OCI-LY3 (cell line): ENCODE results near the gene SLC30A1.

Experiments used
- CTCF ChIP-seq: fragments of 200-600, 300-600 bp; sonication (generic); IDR thresholded peaks from 2 replicates; pipeline ENCODE4 v1.5.1; 2014; ENCODE audit warnings: antibody characterized with exemption, low read length, low read depth
- EZH2phosphoT487 ChIP-seq: fragments of 200-600 bp; shearing (Covaris generic); IDR thresholded peaks from 2 replicates; pipeline ENCODE4 v1.6.1; 2018; ENCODE audit warnings: antibody characterized with exemption, mixed run types, low read depth

GRCh38 chr1:211537253-211537652, 41.7 kb downstream of the SLC30A1 start:
- TF ChIP-seq CTCF (no peak), EZH2phosphoT487 (no peak)
